H9 (cell line): ENCODE results near the gene OR2A12. TPM values are rescaled to one million over a fixed set of nuclear protein-coding genes. Genes with fewer than 3 reads are reported as not detected.

Source experiments
- DNase-seq: peaks from one replicate; pipeline ENCODE4 v3.0.0-alpha.2; 2017
- H2AFZ ChIP-seq: one replicate; pipeline ENCODE4 v1.6.1; 2013; ENCODE audit warnings: mild to moderate bottlenecking, low read length, control low read depth, moderate library complexity
- H2AK5ac ChIP-seq: 2 replicates; pipeline ENCODE4 v1.6.1; 2013; ENCODE audit warnings: low read length, control low read depth, mixed read lengths; ENCODE audit not compliant: insufficient read length
- H2BK120ac ChIP-seq: one replicate; pipeline ENCODE4 v1.6.1; 2013; ENCODE audit warnings: low read depth, mild to moderate bottlenecking, low read length, control low read depth, inconsistent platforms; ENCODE audit not compliant: poor library complexity, severe bottlenecking
- H2BK12ac ChIP-seq: 2 replicates; pipeline ENCODE4 v1.6.1; 2013; ENCODE audit warnings: low read length, control low read depth, mixed read lengths, low read depth; ENCODE audit not compliant: insufficient read length
- H2BK15ac ChIP-seq: 2 replicates; pipeline ENCODE4 v1.6.1; 2013; ENCODE audit warnings: low read depth, low read length, control low read depth
- H2BK20ac ChIP-seq: one replicate; pipeline ENCODE4 v1.6.1; 2013; ENCODE audit warnings: low read depth, mild to moderate bottlenecking, low read length, control low read depth, inconsistent platforms; ENCODE audit not compliant: poor library complexity, severe bottlenecking
- H2BK5ac ChIP-seq: 2 replicates; pipeline ENCODE4 v1.6.1; 2013; ENCODE audit warnings: low read length, control low read depth, mixed read lengths; ENCODE audit not compliant: insufficient read length
- H3K14ac ChIP-seq: 2 replicates; pipeline ENCODE4 v1.6.1; 2013; ENCODE audit warnings: low read length, control low read depth; ENCODE audit not compliant: insufficient read depth
- H3K18ac ChIP-seq: 2 replicates; pipeline ENCODE4 v1.6.1; 2013; ENCODE audit warnings: low read depth, mild to moderate bottlenecking, mixed read lengths, low read length, control low read depth; ENCODE audit not compliant: insufficient read length
- H3K23ac ChIP-seq: 2 replicates; pipeline ENCODE4 v1.6.1; 2013; ENCODE audit warnings: low read length, control low read depth, mixed read lengths, low read depth; ENCODE audit not compliant: insufficient read length
- H3K23me2 ChIP-seq: 2 replicates; pipeline ENCODE4 v1.6.1; 2013; ENCODE audit warnings: low read depth, mild to moderate bottlenecking, mixed read lengths, low read length, control low read depth; ENCODE audit not compliant: insufficient read length, poor library complexity, severe bottlenecking
- H3K27ac ChIP-seq: 2 replicates; pipeline ENCODE4 v1.5.1; 2013; ENCODE audit warnings: low read length, control low read depth, mixed read lengths, low read depth; ENCODE audit not compliant: insufficient read length
- H3K27me3 ChIP-seq: 2 replicates; pipeline ENCODE4 v1.6.1; 2013; ENCODE audit warnings: low read length, control low read depth, inconsistent platforms; ENCODE audit not compliant: insufficient read depth
- H3K4ac ChIP-seq: 2 replicates; pipeline ENCODE4 v1.6.1; 2013; ENCODE audit warnings: low read depth, mild to moderate bottlenecking, control low read depth, inconsistent platforms, low read length, moderate library complexity
- H3K4me1 ChIP-seq: 2 replicates; pipeline ENCODE4 v1.6.1; 2013; ENCODE audit warnings: low read length, control low read depth, inconsistent platforms; ENCODE audit not compliant: insufficient read depth
- H3K4me2 ChIP-seq: 2 replicates; pipeline ENCODE4 v1.6.1; 2013; ENCODE audit warnings: low read length, control low read depth, mixed read lengths; ENCODE audit not compliant: insufficient read length, insufficient read depth
- H3K56ac ChIP-seq: 2 replicates; pipeline ENCODE4 v1.6.1; 2013; ENCODE audit warnings: low read depth, mild to moderate bottlenecking, mixed read lengths, low read length, control low read depth; ENCODE audit not compliant: insufficient read length
- H3K79me1 ChIP-seq: 2 replicates; pipeline ENCODE4 v1.6.1; 2013; ENCODE audit warnings: low read depth, mild to moderate bottlenecking, moderate library complexity, low read length, control low read depth, inconsistent platforms; ENCODE audit not compliant: insufficient read depth, poor library complexity, severe bottlenecking
- H3K79me2 ChIP-seq: 2 replicates; pipeline ENCODE4 v1.6.1; 2013; ENCODE audit warnings: low read length, control low read depth, inconsistent platforms; ENCODE audit not compliant: insufficient read depth
- H3K9ac ChIP-seq: 2 replicates; pipeline ENCODE4 v1.6.1; 2013; ENCODE audit warnings: low read length, control low read depth, mixed read lengths; ENCODE audit not compliant: insufficient read length; ENCODE audit errors: extremely low read depth
- H3K9me3 ChIP-seq: one replicate; pipeline ENCODE4 v1.6.1; 2013; ENCODE audit warnings: low read depth, low read length, inconsistent platforms; ENCODE audit not compliant: control insufficient read depth
- H3T11ph ChIP-seq: one replicate; pipeline ENCODE4 v1.6.1; 2013; ENCODE audit warnings: mild to moderate bottlenecking, low read length, control low read depth, inconsistent platforms
- H4K20me1 ChIP-seq: one replicate; pipeline ENCODE4 v1.6.1; 2013; ENCODE audit not compliant: control insufficient read depth, insufficient read length, insufficient read depth
- H4K5ac ChIP-seq: 2 replicates; pipeline ENCODE4 v1.6.1; 2013; ENCODE audit warnings: low read depth, mild to moderate bottlenecking, mixed read lengths, low read length, control low read depth; ENCODE audit not compliant: insufficient read length
- H4K8ac ChIP-seq: replicated peaks from 2 replicates; pipeline ENCODE4 v1.6.1; 2013; ENCODE audit warnings: low read length, control low read depth, mixed read lengths, low read depth; ENCODE audit not compliant: insufficient read length
- H4K91ac ChIP-seq: 2 replicates; pipeline ENCODE4 v1.6.1; 2013; ENCODE audit warnings: low read depth, mild to moderate bottlenecking, moderate library complexity, mixed read lengths, low read length, control low read depth; ENCODE audit not compliant: insufficient read length
- H3K27ac Mint-ChIP-seq, 3 experiments: 2 replicates in 2 of 3; 3 replicates in 1 of 3; pipeline ENCODE4 v1.8.0; 2020 to 2021; ENCODE audit warnings: mixed read lengths in 3 of 3, mild to moderate bottlenecking in 1 of 3, moderate library complexity in 1 of 3
- H3K27me3 Mint-ChIP-seq: 2 replicates; pipeline ENCODE4 v1.8.0; 2021; ENCODE audit warnings: low read depth, mild to moderate bottlenecking, moderate library complexity, mixed read lengths
- H3K36me3 Mint-ChIP-seq, 3 experiments: 2 replicates in 2 of 3; 3 replicates in 1 of 3; pipeline ENCODE4 v1.8.0; 2020 to 2021; ENCODE audit warnings: low read depth in 3 of 3, mixed read lengths in 3 of 3; ENCODE audit not compliant: insufficient read depth in 1 of 3
- H3K4me1 Mint-ChIP-seq, 2 experiments: 2 replicates each; pipeline ENCODE4 v1.8.0; 2020; ENCODE audit warnings: mixed read lengths in 2 of 2
- H3K4me3 Mint-ChIP-seq, 2 experiments: 2 replicates in 1 of 2; 3 replicates in 1 of 2; pipeline ENCODE4 v1.8.0; 2020 to 2021; ENCODE audit warnings: mild to moderate bottlenecking in 2 of 2, mixed read lengths in 2 of 2, moderate library complexity in 1 of 2
- H3K9me3 Mint-ChIP-seq, 2 experiments: 2 replicates in 1 of 2; 3 replicates in 1 of 2; pipeline ENCODE4 v1.8.0; 2020; ENCODE audit warnings: mild to moderate bottlenecking in 2 of 2, mixed read lengths in 2 of 2, moderate library complexity in 1 of 2
- total RNA-seq: library from RNA; stranded (reverse); gene quantifications from 2 replicates; pipeline ENCODE4 v1.2.1, GENCODE V29; 2021
- TF ChIP-seq, protein P1 (sequence below): fragments of 200-600 bp; sonication (generic); conservative IDR thresholded peaks from 3 replicates; pipeline ENCODE4 v1.8.0; 2021; ENCODE audit warnings: antibody characterized with exemption, mild to moderate bottlenecking

OR2A12 gene
- total RNA-seq, 1 experiment from 2014 or later = not detected

DNA sequence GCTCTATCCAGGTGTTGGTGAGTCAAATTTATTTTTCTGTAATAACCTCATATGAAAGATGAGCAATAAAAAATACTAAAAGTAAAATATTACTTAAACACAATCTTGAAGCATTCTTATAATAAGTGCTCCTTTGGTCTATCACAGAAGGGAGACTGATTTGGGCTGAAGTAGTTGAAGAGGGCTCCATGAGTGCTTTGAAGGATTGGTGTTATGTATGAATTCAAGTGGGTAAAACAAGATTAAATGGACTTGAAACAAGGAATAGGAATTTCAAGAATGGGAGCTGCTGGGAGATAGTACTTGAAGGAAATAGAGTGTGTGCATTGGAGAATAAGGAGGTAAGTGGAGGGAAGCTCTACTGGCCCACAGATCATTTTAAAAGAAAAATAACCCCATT lies 16.0 kb downstream of the OR2A12 start:
- Histone ChIP-seq H2BK15ac (no peak overlapping the region), H2BK20ac (no peak overlapping the region), H2BK12ac (no peak overlapping the region), H3K79me2 (no peaks in the 10 kb centered on the region), H4K20me1 (no peaks in the 10 kb centered on the region), H3K79me1 (no peaks in the 10 kb centered on the region), H2BK120ac (no peak overlapping the region), H2BK5ac (no peak overlapping the region), H3K4me1 (no peaks in the 10 kb centered on the region; the same call in 1 of the 2 replicates), H3K18ac (no peak overlapping the region), H4K8ac (no peak overlapping the region), H3K9ac (no peak overlapping the region), H3K27me3 (no peaks in the 10 kb centered on the region), H4K91ac (no peak overlapping the region), H3K4ac (no peak overlapping the region), H2AK5ac (no peak overlapping the region), H3K9me3 (no peaks in the 10 kb centered on the region), H2AFZ (no peak overlapping the region), H3K4me2 (no peak overlapping the region), H3K56ac (no peak overlapping the region), H3K27ac (no peak overlapping the region), H3K14ac (no peak overlapping the region), H3K23me2 (no peaks in the 10 kb centered on the region), H4K5ac (no peak overlapping the region), H3T11ph (no peak overlapping the region), H3K23ac (no peak overlapping the region)
- Mint-ChIP-seq H3K36me3 (no peaks in the 10 kb centered on the region), H3K4me3 (no peak overlapping the region), H3K9me3 (no peaks in the 10 kb centered on the region), H3K27ac (no peak overlapping the region), H3K4me1 (no peaks in the 10 kb centered on the region), H3K27me3 (no peaks in the 10 kb centered on the region)
- TF ChIP-seq, protein P1, sequence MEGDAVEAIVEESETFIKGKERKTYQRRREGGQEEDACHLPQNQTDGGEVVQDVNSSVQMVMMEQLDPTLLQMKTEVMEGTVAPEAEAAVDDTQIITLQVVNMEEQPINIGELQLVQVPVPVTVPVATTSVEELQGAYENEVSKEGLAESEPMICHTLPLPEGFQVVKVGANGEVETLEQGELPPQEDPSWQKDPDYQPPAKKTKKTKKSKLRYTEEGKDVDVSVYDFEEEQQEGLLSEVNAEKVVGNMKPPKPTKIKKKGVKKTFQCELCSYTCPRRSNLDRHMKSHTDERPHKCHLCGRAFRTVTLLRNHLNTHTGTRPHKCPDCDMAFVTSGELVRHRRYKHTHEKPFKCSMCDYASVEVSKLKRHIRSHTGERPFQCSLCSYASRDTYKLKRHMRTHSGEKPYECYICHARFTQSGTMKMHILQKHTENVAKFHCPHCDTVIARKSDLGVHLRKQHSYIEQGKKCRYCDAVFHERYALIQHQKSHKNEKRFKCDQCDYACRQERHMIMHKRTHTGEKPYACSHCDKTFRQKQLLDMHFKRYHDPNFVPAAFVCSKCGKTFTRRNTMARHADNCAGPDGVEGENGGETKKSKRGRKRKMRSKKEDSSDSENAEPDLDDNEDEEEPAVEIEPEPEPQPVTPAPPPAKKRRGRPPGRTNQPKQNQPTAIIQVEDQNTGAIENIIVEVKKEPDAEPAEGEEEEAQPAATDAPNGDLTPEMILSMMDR = no peak
- no peak for DNase-seq
